GM12878 (cell line): ENCODE measurements around the gene IL1RAPL1. TPM values are rescaled to one million over a fixed set of nuclear protein-coding genes. Genes with fewer than 3 reads are reported as not detected.

Experiments used
- ATF7 ChIP-seq: fragments of 450-650 bp; IDR thresholded peaks from 2 replicates; pipeline ENCODE4 v1.6.1; 2016; ENCODE audit warnings: low read depth, mild to moderate bottlenecking
- BCLAF1 ChIP-seq: fragments of 450-650 bp; IDR thresholded peaks from 2 replicates; pipeline ENCODE4 v1.6.1; 2017; ENCODE audit warnings: antibody characterized with exemption, mild to moderate bottlenecking, moderate library complexity
- CREB1 ChIP-seq: IDR thresholded peaks from 2 replicates; pipeline ENCODE4 v1.6.1; 2012; ENCODE audit warnings: low read depth, mild to moderate bottlenecking, inconsistent platforms
- MAX ChIP-seq: IDR thresholded peaks from 2 replicates; pipeline ENCODE4 v1.6.1; 2012; ENCODE audit warnings: low read depth, low read length, improper control_type of control experiment
- ZBTB40 ChIP-seq: fragments of 450-650 bp; IDR thresholded peaks from 2 replicates; pipeline ENCODE4 v1.6.1; 2016; ENCODE audit warnings: mild to moderate bottlenecking, moderate library complexity, borderline replicate concordance
- ZNF384 ChIP-seq: IDR thresholded peaks from 2 replicates; pipeline ENCODE4 v1.6.1; 2012; ENCODE audit warnings: low read depth, mild to moderate bottlenecking, low read length, improper control_type of control experiment, borderline replicate concordance
- polyA plus RNA-seq, 11 experiments: library from polyadenylated mRNA; depleted of rRNA in 4 of 11; unstranded in 6 of 11; stranded (reverse) in 5 of 11; fragments of >200 nt; fragmentation: Nextera tagmentation in 4 of 11; fragmentation: Illumina TruSeq in 1 of 11; extraction: Ambion mirVana in 4 of 11; extraction: Trizol in 1 of 11; gene quantifications; 1 replicate in 1 of 11; 2 replicates in 10 of 11; pipeline versions ENCODE4 v1.2.1 to v1.2.3, GENCODE V29; 2011 to 2016; ENCODE audit warnings: inconsistent platforms in 2 of 11, missing spikeins in 2 of 11, low read depth in 1 of 11
- total RNA-seq, 4 experiments: library from RNA; depleted of rRNA in 3 of 4; stranded (reverse); fragments of >200 nt in 3 of 4; fragmentation: Illumina TruSeq in 1 of 4; extraction: Trizol in 1 of 4; gene quantifications; 2 replicates each; pipeline versions ENCODE4 v1.2.1 to v1.2.3, GENCODE V29; 2013 to 2021

The IL1RAPL1 gene
- total and polyA plus RNA-seq, 10 of the 15 experiments (the other 5 are each of a cell fraction or from before 2014, with no cell fraction given) = not detected

GRCh38 chrX:28599957-28600356 is 12.7 kb downstream of the IL1RAPL1 start (continued):
- TF ChIP-seq MAX = no peak
- TF ChIP-seq ZNF384 = no peak
- TF ChIP-seq ATF7 = no peak
- no peak for TF ChIP-seq BCLAF1
- no peak for TF ChIP-seq CREB1
- TF ChIP-seq ZBTB40 = no peak
